ENCODE measurements around the gene PRR5. TPM values are rescaled to one million over a fixed set of nuclear protein-coding genes. Genes with fewer than 3 reads are reported as not detected.
A peak's percentile ranks its signal among the peaks of the same experiment; 100 is the strongest.

PRR5 gene
- polyA plus RNA-seq, 1 donor, result 39.0 TPM

- DNase-seq, result no peak
Measured at GRCh38 chr22:44693756-44694155, 8.2 kb upstream of the PRR5 start.

DNA sequence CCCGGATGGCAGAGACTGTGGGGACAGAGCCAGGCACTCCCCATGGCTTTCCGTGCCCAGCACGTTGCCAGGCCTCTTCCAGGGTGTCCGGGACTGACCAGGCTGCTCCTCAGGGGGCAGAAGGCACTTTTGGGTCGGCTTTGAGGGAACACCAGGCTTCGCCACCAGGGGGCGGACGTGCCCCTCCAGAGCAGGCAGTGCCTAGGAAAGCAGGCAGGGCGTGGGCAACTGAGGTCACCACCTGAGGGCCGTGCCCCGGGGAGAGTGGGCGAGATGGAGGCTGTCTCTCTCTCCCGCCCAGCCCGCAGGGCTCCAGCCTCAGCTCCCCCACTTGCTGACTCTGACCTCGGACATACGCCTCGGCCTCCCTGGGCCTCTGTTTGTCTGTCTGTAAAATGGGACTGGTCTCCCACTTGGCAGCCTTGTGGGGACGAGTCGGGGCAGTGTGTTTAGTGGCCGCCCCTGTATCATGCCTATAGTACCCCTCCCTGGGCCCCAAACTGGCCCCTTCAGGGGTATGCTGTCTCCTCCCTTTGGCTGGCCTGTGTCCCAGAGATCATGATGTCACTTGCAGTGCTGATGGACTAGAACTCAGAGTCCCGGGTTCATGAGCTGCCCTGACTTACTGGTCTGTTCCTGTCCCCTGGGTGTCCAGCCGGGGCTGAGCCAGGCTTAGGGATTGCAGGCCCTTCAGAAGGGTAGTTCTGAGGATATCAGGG is 4.4 kb upstream of the PRR5 start:
- DNase-seq, result peak; percentile 79

DNA sequence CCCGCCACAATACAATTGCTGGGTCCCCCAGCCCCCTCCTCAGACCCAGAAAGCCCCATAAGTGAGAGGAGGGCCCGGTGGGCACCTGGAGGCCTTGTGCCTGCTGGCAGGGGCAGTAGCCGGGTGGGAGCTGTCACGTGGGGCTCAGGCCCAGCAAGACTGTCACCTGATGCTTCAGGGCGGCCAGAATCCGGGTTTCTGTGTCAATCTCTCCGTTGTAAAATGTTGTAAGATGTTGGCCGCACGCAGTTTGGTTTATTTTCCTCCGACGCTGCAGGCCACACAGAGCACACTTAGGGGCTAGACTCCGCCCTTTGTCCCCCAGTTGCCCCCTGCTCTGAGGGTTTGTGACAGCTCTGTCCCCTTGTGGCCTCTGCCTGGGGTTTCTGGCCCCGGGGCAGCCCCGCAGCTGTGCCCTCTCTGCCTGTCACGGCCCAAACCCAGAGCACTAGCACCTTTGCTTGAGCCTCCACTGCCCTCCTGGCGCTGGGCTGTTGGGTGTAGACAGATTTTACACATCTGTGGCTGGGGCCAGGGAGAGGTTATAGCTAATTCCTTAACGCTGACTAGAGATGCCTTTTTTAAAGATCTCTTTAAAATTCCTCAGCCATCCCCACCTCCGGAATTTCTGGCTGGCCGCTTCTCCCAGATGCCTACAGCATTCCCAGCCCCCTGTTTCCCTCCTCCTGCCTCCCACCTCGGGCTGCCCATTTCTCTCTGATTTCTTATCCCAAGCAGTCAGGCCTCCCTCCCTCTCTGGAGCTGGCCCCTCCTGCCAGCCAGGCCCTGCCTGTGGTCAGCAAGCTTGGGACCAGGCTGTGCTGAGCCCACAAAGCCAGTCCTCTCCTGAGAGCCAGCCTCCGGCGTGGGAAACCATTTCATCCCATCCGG is 3.2 kb upstream of the PRR5 start:
- DNase-seq, result peak; percentile 72

- no peak for DNase-seq
Measured at GRCh38 chr22:44700456-44700855, 1.5 kb upstream of the PRR5 start.

DNA sequence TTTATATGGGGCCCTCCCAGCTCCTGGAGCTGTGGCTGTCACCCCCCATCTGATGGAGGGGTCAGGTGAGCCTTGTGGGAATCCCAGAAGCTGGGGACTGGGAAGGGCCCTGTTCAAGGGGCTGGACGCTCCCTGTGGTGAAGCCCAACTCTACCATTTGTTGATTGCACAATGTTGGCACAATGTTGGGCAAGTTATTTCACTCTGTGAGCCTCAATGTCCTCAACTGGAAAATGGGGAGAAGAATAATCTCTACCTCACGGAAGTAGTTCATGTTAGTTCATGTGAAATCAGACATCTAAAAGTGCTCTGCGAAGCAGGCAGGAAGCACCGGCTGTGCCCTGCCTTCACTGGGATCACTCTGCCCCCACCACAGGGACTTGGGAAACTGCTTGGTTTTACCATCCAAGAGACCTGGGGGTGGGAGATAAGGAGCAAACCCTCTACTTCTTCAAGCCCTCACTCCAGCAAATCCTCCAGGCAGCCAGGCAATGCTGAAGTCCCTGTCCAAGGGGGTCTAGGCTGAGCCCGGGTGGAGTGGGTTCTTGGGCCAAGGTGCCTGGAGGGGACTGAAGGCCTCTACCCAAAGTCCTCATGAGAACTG is 715 bp upstream of the PRR5 start:
- DNase-seq, result no peak

DNA sequence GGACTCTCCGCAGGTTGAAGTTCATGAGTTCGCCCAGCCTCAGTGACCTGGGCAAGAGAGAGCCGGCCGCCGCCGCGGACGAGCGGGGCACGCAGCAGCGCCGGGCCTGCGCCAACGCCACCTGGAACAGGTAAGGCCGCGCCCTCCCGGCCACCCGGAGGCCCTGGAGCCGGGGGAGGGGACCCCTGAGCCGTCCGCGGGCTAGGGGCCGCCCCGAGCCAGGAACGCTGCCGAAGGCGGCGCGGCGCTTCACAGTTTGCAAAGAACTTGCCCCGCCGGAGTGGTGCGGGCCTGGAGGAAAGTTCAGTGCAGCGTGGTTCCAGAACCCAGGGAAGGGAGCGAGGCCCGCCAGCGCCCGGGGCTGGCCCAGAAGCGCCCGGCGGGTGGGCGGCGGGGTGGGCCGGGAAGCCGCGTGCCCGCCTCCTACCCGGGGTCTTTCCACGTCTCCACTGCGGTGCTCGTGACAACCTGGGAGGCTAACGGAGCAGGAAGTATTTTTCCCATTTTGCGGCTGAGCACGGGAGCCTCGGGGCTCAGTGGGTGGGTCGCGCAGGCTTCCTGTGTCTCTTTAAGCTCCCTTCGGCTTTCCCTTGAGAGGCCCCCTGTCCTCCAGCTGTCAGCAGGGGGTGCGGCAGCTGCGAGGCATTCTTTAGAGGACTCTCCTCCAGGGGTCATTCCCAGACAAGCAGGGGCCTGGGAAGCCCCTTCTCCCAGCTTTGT is 635 bp downstream of the PRR5 start:
- DNase-seq, result no peak

- DNase-seq, result no peak
Measured at GRCh38 chr22:44703255-44703870, 1.4 kb downstream of the PRR5 start.

- no peak for DNase-seq
Measured at GRCh38 chr22:44704159-44705021, 2.4 kb downstream of the PRR5 start.

DNA sequence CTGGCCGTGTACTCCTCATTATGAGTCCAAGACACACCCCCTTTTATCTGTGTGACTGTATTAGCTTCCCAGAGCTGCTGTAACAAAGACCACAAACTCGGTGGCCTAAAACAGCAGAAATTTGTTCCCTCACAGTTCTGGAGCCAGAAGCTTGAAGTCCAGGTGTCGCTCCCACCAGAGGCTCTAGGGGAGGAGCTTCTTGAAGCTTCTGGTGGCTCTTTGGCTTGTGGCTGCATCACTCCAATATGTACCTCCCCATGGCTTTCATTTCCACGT is 3.0 kb downstream of the PRR5 start:
- no peak for DNase-seq

- DNase-seq, result no peak
Measured at GRCh38 chr22:44706488-44706887, 4.5 kb downstream of the PRR5 start.

DNA sequence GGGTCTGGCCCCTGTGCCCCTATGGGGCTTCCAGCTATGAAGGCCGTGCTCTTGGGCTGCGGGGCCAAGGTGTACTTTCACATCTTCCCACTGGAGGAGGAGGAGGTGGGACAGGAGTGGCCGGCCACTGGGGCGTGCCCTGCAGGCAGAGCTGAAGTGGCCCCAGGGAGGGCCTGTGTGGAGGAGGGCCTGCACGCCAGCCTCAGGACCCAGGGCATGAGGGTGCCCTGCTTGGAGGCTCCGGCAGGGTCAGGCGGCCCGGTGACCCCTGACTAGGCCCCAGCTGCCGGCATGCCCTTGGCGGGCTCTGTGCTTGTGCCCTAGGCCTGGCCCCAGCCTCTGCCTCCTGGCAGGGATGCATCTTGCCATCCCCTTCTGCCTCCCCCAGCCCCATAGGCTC is 5.2 kb downstream of the PRR5 start:
- DNase-seq, result no peak

- DNase-seq, result no peak
Measured at GRCh38 chr22:44707752-44708151, 5.7 kb downstream of the PRR5 start.

DNA sequence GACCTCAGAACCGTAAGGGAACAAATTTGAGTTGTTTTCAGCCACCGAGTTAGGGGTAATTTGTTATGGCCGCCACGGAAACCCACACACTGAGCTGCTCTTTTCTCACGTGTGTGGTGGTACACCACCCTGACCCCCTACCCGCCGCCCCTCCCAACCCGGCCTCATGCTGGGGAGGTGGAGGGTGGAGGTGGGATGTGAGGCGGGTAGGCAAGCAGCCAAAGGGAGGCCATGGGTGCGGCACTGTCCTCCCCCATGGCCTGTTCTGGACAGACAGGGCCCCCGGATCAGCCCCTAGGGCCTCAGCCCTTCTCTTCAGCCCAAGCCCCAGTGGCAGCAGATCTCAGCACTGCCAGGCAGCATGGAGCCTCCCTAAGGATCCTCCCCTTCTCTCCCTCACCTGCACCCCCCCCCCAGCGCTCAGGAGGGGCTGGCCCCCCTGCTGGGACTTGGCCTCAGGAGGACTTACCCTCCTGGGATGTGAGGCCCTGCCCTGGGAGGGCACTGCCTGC is 7.9 kb downstream of the PRR5 start:
- DNase-seq, result no peak

DNA sequence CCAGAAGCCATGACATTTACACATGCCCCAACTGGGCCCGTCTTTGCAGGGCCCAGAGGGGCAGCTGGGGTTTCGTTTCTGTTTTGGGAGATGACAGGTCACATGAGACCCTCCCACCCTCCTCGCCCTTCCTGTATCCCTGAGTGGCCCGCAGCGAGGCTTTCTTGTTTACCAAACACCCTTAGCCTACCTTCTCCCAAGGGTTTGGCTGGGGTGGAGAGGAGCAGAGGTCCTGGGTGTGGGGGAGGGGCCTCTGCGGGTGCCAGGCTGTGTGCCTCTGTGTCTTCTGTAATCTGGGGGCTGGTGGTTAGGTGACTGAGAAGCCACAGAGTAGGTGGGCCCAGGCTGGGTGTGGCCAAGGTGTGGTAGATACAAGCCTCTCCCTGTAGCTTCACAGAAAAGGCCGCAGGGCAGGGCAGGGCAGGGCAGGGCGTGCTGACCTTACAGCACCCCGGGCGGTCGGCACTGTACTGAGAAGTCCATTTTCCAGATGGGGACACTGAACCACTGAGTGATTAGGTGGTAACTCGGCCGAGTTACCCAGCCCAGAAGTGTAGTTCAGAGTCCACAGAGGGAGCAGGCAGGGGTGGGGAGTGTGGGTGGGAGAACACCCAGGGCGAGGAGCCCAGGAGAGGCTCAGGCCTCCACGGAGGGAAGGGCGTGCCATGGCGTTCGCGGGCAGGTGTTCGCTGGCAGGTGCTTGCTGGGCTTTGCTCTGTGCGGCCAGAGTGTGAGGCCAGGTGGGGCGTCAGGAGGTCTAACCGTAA is 8.7 kb downstream of the PRR5 start:
- no peak for DNase-seq

DNA sequence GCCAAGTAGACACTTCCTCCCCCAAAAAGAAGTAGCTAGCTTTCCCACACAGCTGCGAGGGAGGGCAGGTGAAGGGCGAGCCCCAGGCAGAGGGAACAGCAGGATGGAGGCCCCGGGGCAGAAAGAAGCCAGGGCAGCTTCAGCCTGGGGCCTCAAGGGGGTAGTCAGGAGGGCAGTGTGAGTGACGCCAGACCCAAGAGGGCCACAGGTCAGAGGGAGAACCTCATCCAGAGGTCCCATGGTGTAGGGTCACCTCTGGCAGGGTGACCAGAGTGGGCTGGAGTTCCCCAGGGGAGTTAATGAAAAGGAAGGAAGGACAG is 9.2 kb downstream of the PRR5 start:
- DNase-seq, result no peak

DNA sequence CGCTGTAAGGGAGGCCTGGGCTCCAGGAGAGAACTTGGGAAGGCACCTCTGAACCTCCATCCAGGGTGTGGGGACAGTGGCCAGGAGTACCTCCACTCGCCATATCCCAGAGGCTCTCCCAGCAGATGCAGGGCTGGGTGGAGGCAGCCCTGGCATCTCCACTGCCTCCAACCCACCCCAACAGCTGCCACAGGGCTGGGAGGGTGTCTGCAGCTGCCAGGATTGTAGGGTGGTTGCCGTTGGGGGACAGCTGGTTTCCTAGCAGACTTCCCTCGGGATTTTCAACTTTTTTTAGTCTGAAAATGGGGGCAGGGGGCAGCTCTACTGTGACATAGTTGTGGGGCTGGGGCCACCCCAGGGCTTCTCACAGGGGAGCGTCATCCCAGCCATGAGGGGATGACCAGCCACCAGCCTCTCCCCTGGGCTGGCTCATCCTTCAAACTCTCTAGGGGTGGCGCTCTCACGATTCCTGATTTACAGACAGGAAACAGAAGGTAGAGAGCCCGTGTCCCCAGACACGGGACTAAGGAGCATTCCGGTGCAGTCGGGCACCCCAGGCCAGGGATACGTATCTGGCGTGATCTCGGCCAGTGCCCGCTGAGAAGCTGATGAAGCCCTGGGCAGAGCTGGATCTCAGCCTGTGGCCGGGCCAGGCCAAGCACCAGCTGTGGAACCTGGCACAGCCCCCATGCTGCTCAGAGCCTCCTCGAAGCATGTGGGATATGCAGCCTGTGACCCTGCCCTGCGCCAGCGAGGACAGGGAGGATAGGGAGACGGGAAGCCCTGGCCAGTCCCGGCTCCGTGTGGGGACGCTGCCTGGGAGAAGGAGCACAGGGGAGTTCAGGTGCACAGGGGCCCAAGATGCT is 9.9 kb downstream of the PRR5 start:
- DNase-seq, result no peak

GRCh38 chr22:44712962-44713361 is 11.0 kb downstream of the PRR5 start:
- no peak for DNase-seq

GRCh38 chr22:44714703-44715350 is 12.8 kb downstream of the PRR5 start:
- DNase-seq, result no peak

DNA sequence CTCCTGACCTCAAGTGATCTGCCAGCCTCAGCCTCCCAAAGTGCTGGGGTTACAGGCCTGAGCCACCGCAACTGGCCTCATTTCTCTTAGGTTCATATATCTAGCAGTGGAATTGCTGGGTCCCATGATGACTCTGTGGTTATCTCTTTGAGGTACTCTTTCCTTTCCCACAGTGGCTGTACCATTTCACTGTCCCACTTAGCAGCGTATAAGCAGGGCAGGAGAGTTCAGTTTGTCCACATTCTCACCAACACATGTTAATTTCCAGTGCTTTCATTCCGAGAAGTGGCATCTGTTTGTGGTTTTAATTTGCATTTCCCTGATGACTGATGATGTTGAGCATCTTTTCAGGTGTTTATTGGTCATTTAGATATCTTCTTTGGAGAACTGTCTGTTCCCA is 16.4 kb downstream of the PRR5 start:
- no peak for DNase-seq

Data from hindlimb muscle (tissue), 1 donor.